WTC11 (cell line): Measurements from ENCODE around the gene IRF8. TPM values are rescaled to one million over a fixed set of nuclear protein-coding genes. Genes with fewer than 3 reads are reported as not detected.

Experiments
- ATAC-seq: fragments of 200-7000 bp; cut with Tn5 transposase; 2 replicates; pipeline ENCODE4 v1.10.0; 2021; ENCODE audit warnings: mild to moderate bottlenecking, moderate library complexity
- CTCF ChIA-PET: fragments of 300-600 bp; sonication (Branson Sonifier 250); formaldehyde crosslinking; loops from one replicate; lab custom pipeline; 2021; ENCODE audit warnings: antibody characterized with exemption; lab: Charles Lee
- POLR2A ChIA-PET: fragments of 350-600 bp; sonication (Branson Sonifier 250); formaldehyde crosslinking; loops from one replicate; lab custom pipeline; 2021; ENCODE audit warnings: antibody characterized with exemption; lab: Charles Lee
- DNase-seq: peaks from one replicate; pipeline ENCODE4 v3.0.0; 2021; ENCODE audit warnings: low spot score
- H3K27ac Mint-ChIP-seq: 2 replicates; pipeline ENCODE4 v1.8.0; 2021; ENCODE audit warnings: mixed read lengths
- H3K27me3 Mint-ChIP-seq: 2 replicates; pipeline ENCODE4 v1.8.0; 2021; ENCODE audit warnings: low read depth, mild to moderate bottlenecking, moderate library complexity, mixed read lengths
- H3K36me3 Mint-ChIP-seq: 2 replicates; pipeline ENCODE4 v1.8.0; 2021; ENCODE audit warnings: mixed read lengths
- H3K4me1 Mint-ChIP-seq: 2 replicates; pipeline ENCODE4 v1.8.0; 2022; ENCODE audit warnings: mixed read lengths
- H3K4me3 Mint-ChIP-seq: 2 replicates; pipeline ENCODE4 v1.8.0; 2021; ENCODE audit warnings: mild to moderate bottlenecking, moderate library complexity, mixed read lengths
- H3K9me3 Mint-ChIP-seq: 2 replicates; pipeline ENCODE4 v1.8.0; 2021; ENCODE audit warnings: mixed read lengths
- AFF4 ChIP-seq: sonication (generic); formaldehyde crosslinking; IDR thresholded peaks from 2 replicates; pipeline ENCODE4 v1.8.1; 2023; ENCODE audit warnings: mild to moderate bottlenecking, missing genetic modification reagents, borderline replicate concordance
- ATF6 ChIP-seq: sonication (generic); formaldehyde crosslinking; IDR thresholded peaks from 2 replicates; pipeline ENCODE4 v1.8.1; 2023; ENCODE audit warnings: mild to moderate bottlenecking, missing genetic modification reagents
- CBFB ChIP-seq: sonication (generic); formaldehyde crosslinking; IDR thresholded peaks from 2 replicates; pipeline ENCODE4 v1.8.1; 2022; ENCODE audit warnings: mild to moderate bottlenecking, low read depth, missing genetic modification reagents
- CREM ChIP-seq: sonication (generic); formaldehyde crosslinking; IDR thresholded peaks from 2 replicates; pipeline ENCODE4 v1.8.1; 2022; ENCODE audit warnings: mild to moderate bottlenecking, missing genetic modification reagents, moderate library complexity
- E2F5 ChIP-seq: sonication (generic); formaldehyde crosslinking; IDR thresholded peaks from 2 replicates; pipeline ENCODE4 v1.8.1; 2022; ENCODE audit warnings: mild to moderate bottlenecking, moderate library complexity, missing genetic modification reagents
- NFYB ChIP-seq: sonication (generic); formaldehyde crosslinking; conservative IDR thresholded peaks from 2 replicates; pipeline ENCODE4 v1.8.0; 2022; ENCODE audit warnings: low read depth, missing genetic modification reagents
- NR1H2 ChIP-seq: sonication (generic); formaldehyde crosslinking; IDR thresholded peaks from 2 replicates; pipeline ENCODE4 v1.9.0; 2021; ENCODE audit warnings: mild to moderate bottlenecking, moderate library complexity, missing genetic modification reagents
- NR3C1 ChIP-seq: sonication (generic); formaldehyde crosslinking; conservative IDR thresholded peaks from 2 replicates; pipeline ENCODE4 v1.8.1; 2023; ENCODE audit warnings: low read depth, mild to moderate bottlenecking, missing genetic modification reagents
- SMAD4 ChIP-seq: sonication (generic); formaldehyde crosslinking; IDR thresholded peaks from 2 replicates; pipeline ENCODE4 v1.8.0; 2022; ENCODE audit warnings: mild to moderate bottlenecking, missing genetic modification reagents
- SP1 ChIP-seq: sonication (generic); formaldehyde crosslinking; conservative IDR thresholded peaks from 2 replicates; pipeline ENCODE4 v1.8.1; 2022; ENCODE audit warnings: missing genetic modification reagents
- TEAD4 ChIP-seq: sonication (generic); formaldehyde crosslinking; IDR thresholded peaks from 2 replicates; pipeline ENCODE4 v1.8.0; 2022; ENCODE audit warnings: mild to moderate bottlenecking, missing genetic modification reagents
- ZBTB21 ChIP-seq: sonication (generic); formaldehyde crosslinking; IDR thresholded peaks from 2 replicates; pipeline ENCODE4 v1.8.1; 2023; ENCODE audit warnings: mild to moderate bottlenecking, missing genetic modification reagents, borderline replicate concordance
- ZMAT4 ChIP-seq: fragments of 250-450 bp; sonication (Bioruptor Pico); IDR thresholded peaks from 2 replicates; pipeline ENCODE4 v1.9.0; 2021; ENCODE audit warnings: mild to moderate bottlenecking
- ZNF121 ChIP-seq: sonication (generic); formaldehyde crosslinking; IDR thresholded peaks from 2 replicates; pipeline ENCODE4 v1.8.0; 2023; ENCODE audit warnings: missing genetic modification reagents
- ZNF425 ChIP-seq: fragments of 250-450 bp; sonication (Bioruptor Pico); conservative IDR thresholded peaks from 2 replicates; pipeline ENCODE4 v1.9.0; 2021; ENCODE audit warnings: mild to moderate bottlenecking
- ZNF512 ChIP-seq: sonication (generic); formaldehyde crosslinking; IDR thresholded peaks from 2 replicates; pipeline ENCODE4 v1.8.1; 2022; ENCODE audit warnings: missing genetic modification reagents, borderline replicate concordance
- ZNF671 ChIP-seq: fragments of 250-450 bp; sonication (Bioruptor Pico); IDR thresholded peaks from 2 replicates; pipeline ENCODE4 v1.8.0; 2021; ENCODE audit warnings: mild to moderate bottlenecking
- total RNA-seq: library from RNA; stranded (reverse); gene quantifications from 3 replicates; pipeline ENCODE4 v1.2.3, GENCODE V29; 2021

IRF8 gene
- total RNA-seq, 1 experiment from 2014 or later = 1.1 TPM

- no peak for TF ChIP-seq ZNF512 (CRISPR knock-in tag)
- TF ChIP-seq ZMAT4 = no peak
- no peak for TF ChIP-seq NFYB
- TF ChIP-seq, all 79 proteins: peak for 0
These were observed 24.4 kb downstream of the IRF8 start (continued) for GRCh38 chr16:85923153-85924021.

- H3K27me3 Mint-ChIP-seq = no peaks in the 10 kb centered on the region
- DNase-seq (no peak), ATAC-seq (no peak)
- POLR2A ChIA-PET = no interaction called here
- no peaks in the 10 kb centered on the region for H3K36me3 Mint-ChIP-seq
- CTCF ChIA-PET = no interaction called here
- no peaks in the 10 kb centered on the region for H3K9me3 Mint-ChIP-seq
- peaks cover 9% of the 10 kb centered on the region for H3K4me1 Mint-ChIP-seq
- H3K4me3 Mint-ChIP-seq = no peak overlapping the region
- TF ChIP-seq CREM (CRISPR knock-in tag) = no peak
- no peak for TF ChIP-seq ZNF671 (CRISPR knock-in tag)
- no peak for TF ChIP-seq CBFB (CRISPR knock-in tag)
- TF ChIP-seq SP1 (CRISPR knock-in tag) = no peak
- TF ChIP-seq NR1H2 = no peak
- no peak for TF ChIP-seq NR3C1
- TF ChIP-seq ZNF425 (CRISPR knock-in tag) = no peak
- no peak for TF ChIP-seq ZNF512 (CRISPR knock-in tag)
- H3K27ac Mint-ChIP-seq = no peak overlapping the region
These were observed 25.7 kb downstream of the IRF8 start for GRCh38 chr16:85924675-85925074.

GRCh38 chr16:85926370-85926769 is 27.4 kb downstream of the IRF8 start:
- H3K4me1 Mint-ChIP-seq = peaks cover 9% of the 10 kb centered on the region
- DNase-seq = no peak
- H3K4me3 Mint-ChIP-seq = no peak overlapping the region
- CTCF ChIA-PET = no interaction called here
- H3K27ac Mint-ChIP-seq = no peak overlapping the region
- no peaks in the 10 kb centered on the region for H3K9me3 Mint-ChIP-seq
- peak; percentile 70 for ATAC-seq
- POLR2A ChIA-PET = no interaction called here
- H3K36me3 Mint-ChIP-seq = no peaks in the 10 kb centered on the region
- H3K27me3 Mint-ChIP-seq = no peaks in the 10 kb centered on the region
- no peak for TF ChIP-seq SMAD4 (CRISPR knock-in tag)
- no peak for TF ChIP-seq CBFB (CRISPR knock-in tag)
- TF ChIP-seq ZNF121 = no peak
- no peak for TF ChIP-seq ZBTB21 (CRISPR knock-in tag)
- no peak for TF ChIP-seq TEAD4
- TF ChIP-seq CREM (CRISPR knock-in tag) = no peak
- TF ChIP-seq ATF6 (CRISPR knock-in tag) = no peak
- no peak for TF ChIP-seq E2F5
- TF ChIP-seq AFF4 (CRISPR knock-in tag) = no peak
